Stimulated activated CD8-positive, alpha-beta memory T cell treated with anti-CD3 and anti-CD28 coated beads, Interleukin-15, amount 100 ng/mL, for 48 hours (primary cell): ENCODE measurements around the gene SOX13.

ENCODE experiments used
- DNase-seq, 2 donors: peaks; one replicate each; pipeline ENCODE4 v3.0.0-alpha.2; 2020; ENCODE audit warnings: low read depth in 2 of 2

SOX13 gene

GRCh38 chr1:204062106-204062505, 10.8 kb upstream of the SOX13 start:
- no peak for DNase-seq

- no peak for DNase-seq
Measured at GRCh38 chr1:204065174-204065985, 7.5 kb upstream of the SOX13 start.

- no peak for DNase-seq
Measured at GRCh38 chr1:204065986-204066300, 7.0 kb upstream of the SOX13 start.

GRCh38 chr1:204067935-204068334, 5.0 kb upstream of the SOX13 start:
- DNase-seq = no peak

GRCh38 chr1:204069887-204070286, 3.0 kb upstream of the SOX13 start:
- no peak for DNase-seq

GRCh38 chr1:204070895-204071294, 2.0 kb upstream of the SOX13 start:
- DNase-seq = no peak

- DNase-seq = no peak
Measured at GRCh38 chr1:204073837-204074273, 940 bp downstream of the SOX13 start.

- no peak for DNase-seq
Measured at GRCh38 chr1:204074274-204075138, 1.6 kb downstream of the SOX13 start.

- no peak for DNase-seq
Measured at GRCh38 chr1:204075139-204075521, 2.2 kb downstream of the SOX13 start.

GRCh38 chr1:204075890-204076846, 3.3 kb downstream of the SOX13 start:
- DNase-seq = no peak

- DNase-seq = no peak
Measured at GRCh38 chr1:204076891-204077290, 4.0 kb downstream of the SOX13 start.

GRCh38 chr1:204077979-204078696, 5.2 kb downstream of the SOX13 start:
- DNase-seq = no peak

- no peak for DNase-seq
Measured at GRCh38 chr1:204079608-204079999, 6.7 kb downstream of the SOX13 start.

GRCh38 chr1:204080163-204080903, 7.4 kb downstream of the SOX13 start:
- DNase-seq = no peak

GRCh38 chr1:204081164-204081790, 8.4 kb downstream of the SOX13 start:
- DNase-seq = no peak

GRCh38 chr1:204081791-204082513, 9.0 kb downstream of the SOX13 start:
- no peak for DNase-seq

GRCh38 chr1:204083491-204083890, 10.6 kb downstream of the SOX13 start:
- no peak for DNase-seq

GRCh38 chr1:204084247-204084772, 11.4 kb downstream of the SOX13 start:
- DNase-seq = no peak

GRCh38 chr1:204085876-204086275, 13.0 kb downstream of the SOX13 start:
- DNase-seq = no peak
